Measurements from ENCODE around the gene NUDT8.
"Not testable (repeated sequence)": the region's sequence is repeated elsewhere in the genome, so short reads cannot be mapped to it uniquely, and the experiment has no call there.

GRCh38 chr11:67620621-67621020, 9.1 kb downstream of the NUDT8 start:
- TF ChIP-seq CTCF (optimal IDR thresholded peaks at IDR 0.05 in 1 of 3, IDR thresholded peaks at IDR 0.05 in 1 of 3, conservative IDR thresholded peaks at IDR 0.05 in 1 of 3; ENCODE audit: extremely low read depth in 1 of 3, insufficient read depth in 2 of 3, low read length in 3 of 3); EZH2 (IDR thresholded peaks at IDR 0.05; ENCODE audit: low read length): not testable (repeated sequence)
